ENCODE data around the gene PRR12.

PRR12 gene

DNA sequence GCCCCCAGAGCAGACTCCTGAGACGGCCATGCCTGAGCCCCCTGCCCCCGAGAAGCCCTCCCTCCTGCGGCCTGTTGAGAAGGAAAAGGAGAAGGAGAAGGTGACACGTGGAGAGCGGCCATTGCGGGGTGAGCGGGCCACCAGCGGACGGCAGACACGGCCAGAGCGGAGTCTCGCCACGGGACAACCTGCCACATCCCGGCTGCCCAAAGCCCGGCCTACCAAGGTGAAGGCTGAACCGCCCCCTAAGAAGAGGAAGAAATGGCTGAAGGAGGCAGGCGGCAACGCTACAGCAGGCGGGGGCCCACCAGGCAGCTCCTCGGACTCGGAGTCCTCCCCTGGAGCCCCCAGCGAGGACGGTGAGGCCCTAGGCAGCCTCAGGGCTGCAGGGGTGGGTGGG lies 24.9 kb downstream of the PRR12 start:
- TF ChIP-seq REST (IDR thresholded peaks at IDR 0.05; ENCODE audit: insufficient read depth in 1 of 2, low read depth in 2 of 2, low read length in 2 of 2) (no peak), FOXP2 (optimal IDR thresholded peaks at IDR 0.05; ENCODE audit: borderline replicate concordance, extremely low read depth, extremely low read length, insufficient read depth) (no peak), SIN3A (IDR thresholded peaks at IDR 0.05; ENCODE audit: borderline replicate concordance, insufficient read depth, low read length) (no peak), TAF1 (IDR thresholded peaks at IDR 0.05; ENCODE audit: borderline replicate concordance, insufficient read depth, low read length) (no peak)

- TF ChIP-seq TAF1 (IDR thresholded peaks at IDR 0.05; ENCODE audit: borderline replicate concordance, insufficient read depth, low read length), result no peak
- no peak for TF ChIP-seq REST (IDR thresholded peaks at IDR 0.05; ENCODE audit: insufficient read depth in 1 of 2, low read depth in 2 of 2, low read length in 2 of 2)
- no peak for TF ChIP-seq SIN3A (IDR thresholded peaks at IDR 0.05; ENCODE audit: borderline replicate concordance, insufficient read depth, low read length)
- TF ChIP-seq POLR2AphosphoS5 (IDR thresholded peaks at IDR 0.05; ENCODE audit: low read depth, low read length), result no peak
- TF ChIP-seq FOXP2 (optimal IDR thresholded peaks at IDR 0.05; ENCODE audit: borderline replicate concordance, extremely low read depth, extremely low read length, insufficient read depth), result no peak
Observed at GRCh38 chr19:49616532-49616931, 25.6 kb downstream of the PRR12 start.

DNA sequence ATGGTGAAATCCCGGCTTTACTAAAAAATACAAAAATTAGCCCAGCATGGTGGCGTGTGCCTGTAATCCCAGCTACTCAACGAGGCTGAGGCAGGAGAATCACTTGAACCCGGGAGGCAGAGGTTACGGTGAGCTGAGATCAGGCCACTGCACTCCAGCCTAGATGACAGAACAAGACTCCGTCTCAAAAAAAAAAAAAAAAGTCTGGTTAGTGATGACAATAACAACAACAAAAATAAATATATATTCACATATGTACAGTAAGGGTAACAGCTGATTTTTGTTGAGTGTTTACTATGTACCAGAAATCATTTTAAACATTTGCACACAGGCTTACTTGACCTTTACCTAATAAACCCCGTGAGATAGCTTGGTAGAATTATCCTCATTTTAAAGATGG lies 26.0 kb downstream of the PRR12 start:
- TF ChIP-seq REST (IDR thresholded peaks at IDR 0.05; ENCODE audit: insufficient read depth in 1 of 2, low read depth in 2 of 2, low read length in 2 of 2), result no peak
- TF ChIP-seq TAF1 (IDR thresholded peaks at IDR 0.05; ENCODE audit: borderline replicate concordance, insufficient read depth, low read length), result no peak
- TF ChIP-seq SIN3A (IDR thresholded peaks at IDR 0.05; ENCODE audit: borderline replicate concordance, insufficient read depth, low read length), result no peak
- no peak for TF ChIP-seq FOXP2 (optimal IDR thresholded peaks at IDR 0.05; ENCODE audit: borderline replicate concordance, extremely low read depth, extremely low read length, insufficient read depth)
- TF ChIP-seq POLR2AphosphoS5 (IDR thresholded peaks at IDR 0.05; ENCODE audit: low read depth, low read length), result no peak

DNA sequence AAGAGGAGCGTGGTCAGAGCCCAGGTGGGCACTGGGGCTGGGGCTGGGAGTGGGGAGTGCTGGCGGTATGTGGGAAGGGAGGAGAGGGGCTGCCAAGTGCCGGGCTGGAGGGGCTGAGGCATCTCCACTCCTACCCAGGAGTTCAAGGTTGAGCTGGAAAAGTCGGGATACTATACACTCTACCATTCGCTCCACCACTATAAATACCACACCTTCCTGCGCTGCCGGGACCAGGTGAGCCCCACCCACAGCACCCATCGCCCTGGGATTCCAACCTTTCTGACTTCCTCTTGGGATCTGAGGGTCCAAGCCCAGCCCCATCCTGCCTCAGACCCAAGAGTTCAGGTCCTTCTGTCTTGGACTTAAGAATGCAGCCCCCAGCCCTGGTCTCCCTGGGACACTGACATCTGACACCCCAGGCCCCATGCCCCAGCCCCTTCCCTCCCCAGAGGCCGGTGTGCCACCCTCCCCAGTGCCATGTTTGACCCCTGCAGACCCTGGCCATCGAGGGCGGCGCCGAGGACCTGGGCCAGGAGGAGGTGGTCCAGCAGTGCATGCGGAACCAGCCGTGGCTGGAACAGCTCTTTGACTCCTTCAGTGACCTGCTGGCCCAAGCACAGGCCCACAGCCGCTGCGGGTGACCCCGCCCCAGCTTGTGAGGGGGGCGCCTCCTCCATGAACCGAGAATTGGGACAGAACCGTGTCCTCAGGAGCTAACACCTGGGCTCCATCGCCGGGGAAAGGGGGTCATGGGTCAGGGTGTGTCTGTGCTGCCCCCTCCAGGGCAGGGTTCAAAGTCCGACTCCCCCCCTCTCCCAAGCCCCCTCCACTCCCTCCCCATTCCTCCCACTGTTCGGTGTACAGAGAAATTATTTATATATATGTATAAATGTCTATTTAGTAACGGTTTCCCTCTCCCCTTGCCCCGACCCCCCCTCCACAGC lies 34.3 kb downstream of the PRR12 start:
- TF ChIP-seq POLR2AphosphoS5 (IDR thresholded peaks at IDR 0.05; ENCODE audit: low read depth, low read length), result no peak

GRCh38 chr19:49626226-49626625 lies 35.2 kb downstream of the PRR12 start:
- no peak for TF ChIP-seq FOXP2 (optimal IDR thresholded peaks at IDR 0.05; ENCODE audit: borderline replicate concordance, extremely low read depth, extremely low read length, insufficient read depth)
- TF ChIP-seq REST (IDR thresholded peaks at IDR 0.05; ENCODE audit: insufficient read depth in 1 of 2, low read depth in 2 of 2, low read length in 2 of 2), result no peak
- no peak for TF ChIP-seq POLR2AphosphoS5 (IDR thresholded peaks at IDR 0.05; ENCODE audit: low read depth, low read length)
- no peak for TF ChIP-seq TAF1 (IDR thresholded peaks at IDR 0.05; ENCODE audit: borderline replicate concordance, insufficient read depth, low read length)
- TF ChIP-seq SIN3A (IDR thresholded peaks at IDR 0.05; ENCODE audit: borderline replicate concordance, insufficient read depth, low read length), result no peak
